ENCODE measurements around the gene GIMAP2.
"Not testable (repeated sequence)": the region's sequence is repeated elsewhere in the genome, so short reads cannot be mapped to it uniquely, and the experiment has no call there.

The GIMAP2 gene

DNA sequence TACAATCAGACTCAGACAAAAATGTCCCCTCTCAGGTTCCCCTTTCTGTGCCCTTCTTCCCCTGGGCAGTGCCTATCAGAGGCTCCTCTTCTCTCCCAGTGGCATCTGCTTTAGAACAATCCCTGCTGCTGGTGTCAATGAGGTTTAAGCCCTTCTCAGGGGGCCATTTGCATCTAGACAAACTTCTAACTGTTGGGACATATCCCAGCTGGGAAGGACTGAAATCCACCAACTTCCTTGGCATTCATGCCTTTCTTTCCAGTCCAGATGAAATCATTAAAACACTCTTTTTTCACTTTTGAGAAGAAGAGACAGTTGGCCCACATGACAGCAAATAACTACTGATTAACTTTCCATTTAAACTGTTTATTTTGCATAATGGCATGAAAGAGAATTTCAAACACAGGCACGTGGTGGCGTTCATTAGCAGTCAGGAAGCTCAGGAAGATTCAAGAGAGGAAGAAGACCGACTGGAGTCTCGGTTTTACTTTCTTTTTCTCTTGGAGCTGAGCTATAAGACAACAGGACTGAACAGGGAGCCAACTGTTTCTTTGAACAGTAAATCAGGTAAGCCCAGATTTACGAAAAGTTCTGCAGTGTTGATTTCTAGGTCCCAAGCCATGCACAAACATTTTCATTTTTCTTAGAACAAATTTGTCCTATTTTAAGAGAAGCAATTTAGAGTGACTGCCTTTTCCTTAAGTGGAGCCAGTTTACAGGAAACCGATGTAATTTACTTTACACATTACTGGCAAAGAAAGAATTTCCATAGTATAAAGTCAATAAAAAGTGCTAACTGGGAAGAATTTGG is at the start of gene GIMAP2:
Gene GIMAP2 (plus strand): TSS at position 488 of the 811 bp plus-strand sequence. CDS start 1,354 bp downstream, outside the sequence.
- no peak for DNase-seq (ENCODE audit: low read depth, low spot score)

- DNase-seq (ENCODE audit: low read depth, low spot score): no peak
These were observed 43.7 kb upstream of the GIMAP2 start for GRCh38 chr7:150641854-150642253.

DNA sequence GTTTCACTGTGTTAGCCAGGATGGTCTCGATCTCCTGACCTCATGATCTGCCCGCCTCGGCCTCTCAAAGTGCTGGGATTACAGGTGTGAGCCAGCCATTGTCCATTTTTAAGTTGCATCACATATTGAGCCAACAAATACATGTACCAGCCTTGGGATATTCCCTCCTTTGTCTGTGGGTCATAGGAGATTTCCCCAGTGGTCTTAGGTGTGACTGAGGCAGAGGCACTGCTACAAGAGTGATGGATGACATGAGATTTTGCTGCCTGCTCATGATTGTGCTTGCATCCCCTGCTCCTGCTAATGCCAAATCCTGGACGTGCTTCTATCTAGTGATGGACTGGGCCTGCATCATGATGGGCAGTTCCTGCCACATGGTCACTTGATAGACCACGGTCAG is 42.6 kb upstream of the GIMAP2 start:
- DNase-seq (ENCODE audit: low read depth, low spot score): no peak

- DNase-seq (ENCODE audit: low read depth, low spot score): no peak
These were observed 40.1 kb upstream of the GIMAP2 start for GRCh38 chr7:150645259-150646020.

- no peak for DNase-seq (ENCODE audit: low read depth, low spot score)
These were observed 37.0 kb upstream of the GIMAP2 start for GRCh38 chr7:150648353-150649079.

- no peak for DNase-seq (ENCODE audit: low read depth, low spot score)
These were observed 36.5 kb upstream of the GIMAP2 start for GRCh38 chr7:150649080-150649385.

- DNase-seq (ENCODE audit: low read depth, low spot score): no peak
These were observed 30.8 kb upstream of the GIMAP2 start for GRCh38 chr7:150654692-150655091.

DNA sequence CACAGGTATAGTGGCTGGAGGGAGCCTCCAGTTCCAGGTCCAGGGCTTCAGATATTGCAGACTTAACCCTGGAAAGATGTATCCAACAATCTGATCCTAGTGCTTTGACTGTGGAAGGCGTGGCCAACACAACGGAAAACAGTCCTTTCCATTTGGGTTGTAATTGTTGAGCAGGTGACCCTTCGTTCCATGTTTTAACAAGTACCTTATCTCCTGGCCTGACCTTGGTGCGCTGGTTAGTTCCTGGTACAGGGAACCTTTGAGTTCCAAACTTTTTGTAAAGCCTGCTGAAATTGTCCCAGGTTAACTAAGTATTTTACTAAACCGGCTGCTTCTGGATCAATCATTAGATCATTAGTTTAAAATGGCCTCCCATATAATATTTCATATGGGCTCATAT is 29.5 kb upstream of the GIMAP2 start:
- no peak for DNase-seq (ENCODE audit: low read depth, low spot score)

GRCh38 chr7:150657526-150657925 is 28.0 kb upstream of the GIMAP2 start:
- no peak for DNase-seq (ENCODE audit: low read depth, low spot score)

- DNase-seq (ENCODE audit: low read depth, low spot score): no peak
These were observed 24.4 kb upstream of the GIMAP2 start for GRCh38 chr7:150660939-150661613.

- DNase-seq (ENCODE audit: low read depth, low spot score): not testable (repeated sequence)
These were observed 22.7 kb upstream of the GIMAP2 start for GRCh38 chr7:150662821-150663220.

DNA sequence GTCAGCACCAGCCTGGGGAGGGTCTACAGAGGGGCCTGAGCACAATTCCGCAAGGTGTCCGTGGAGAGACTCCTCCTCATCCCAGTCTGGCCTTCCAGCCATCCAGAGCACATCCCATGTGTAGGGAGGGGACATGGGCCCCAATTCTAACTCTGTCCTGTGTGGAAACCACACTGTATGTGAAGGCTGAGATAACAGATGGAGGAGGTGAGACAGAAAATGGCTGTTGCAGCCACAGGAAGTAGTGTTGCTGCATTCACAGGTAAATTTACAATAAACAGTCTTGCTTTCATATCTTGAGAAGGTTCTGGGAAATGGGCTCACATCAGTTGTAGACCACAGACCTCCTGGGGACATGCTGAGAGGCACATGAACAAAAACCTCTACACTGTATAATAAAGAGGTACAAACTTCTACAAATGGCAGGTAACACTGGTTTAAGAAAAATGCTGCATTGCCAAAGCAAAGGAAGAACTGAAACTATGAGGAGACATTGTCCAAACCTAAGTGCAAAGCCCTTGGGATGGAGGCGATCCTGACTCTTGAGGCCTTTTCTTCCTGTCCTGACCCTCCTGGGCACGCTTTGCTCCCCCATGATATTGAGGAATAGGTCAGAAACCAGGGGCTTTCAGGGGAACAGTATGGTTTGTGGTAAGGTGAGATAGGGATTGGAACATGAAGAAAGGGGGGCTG is 21.6 kb upstream of the GIMAP2 start:
- no peak for DNase-seq (ENCODE audit: low read depth, low spot score)

- DNase-seq (ENCODE audit: low read depth, low spot score): no peak
These were observed 20.3 kb upstream of the GIMAP2 start for GRCh38 chr7:150665089-150665748.

- DNase-seq (ENCODE audit: low read depth, low spot score): no peak
These were observed 19.6 kb upstream of the GIMAP2 start for GRCh38 chr7:150665896-150666295.

- no peak for DNase-seq (ENCODE audit: low read depth, low spot score)
These were observed 19.1 kb upstream of the GIMAP2 start for GRCh38 chr7:150666412-150666811.

- DNase-seq (ENCODE audit: low read depth, low spot score): no peak
These were observed 17.0 kb upstream of the GIMAP2 start for GRCh38 chr7:150668472-150668911.

GRCh38 chr7:150668977-150669376 is 16.5 kb upstream of the GIMAP2 start:
- no peak for DNase-seq (ENCODE audit: low read depth, low spot score)

DNA sequence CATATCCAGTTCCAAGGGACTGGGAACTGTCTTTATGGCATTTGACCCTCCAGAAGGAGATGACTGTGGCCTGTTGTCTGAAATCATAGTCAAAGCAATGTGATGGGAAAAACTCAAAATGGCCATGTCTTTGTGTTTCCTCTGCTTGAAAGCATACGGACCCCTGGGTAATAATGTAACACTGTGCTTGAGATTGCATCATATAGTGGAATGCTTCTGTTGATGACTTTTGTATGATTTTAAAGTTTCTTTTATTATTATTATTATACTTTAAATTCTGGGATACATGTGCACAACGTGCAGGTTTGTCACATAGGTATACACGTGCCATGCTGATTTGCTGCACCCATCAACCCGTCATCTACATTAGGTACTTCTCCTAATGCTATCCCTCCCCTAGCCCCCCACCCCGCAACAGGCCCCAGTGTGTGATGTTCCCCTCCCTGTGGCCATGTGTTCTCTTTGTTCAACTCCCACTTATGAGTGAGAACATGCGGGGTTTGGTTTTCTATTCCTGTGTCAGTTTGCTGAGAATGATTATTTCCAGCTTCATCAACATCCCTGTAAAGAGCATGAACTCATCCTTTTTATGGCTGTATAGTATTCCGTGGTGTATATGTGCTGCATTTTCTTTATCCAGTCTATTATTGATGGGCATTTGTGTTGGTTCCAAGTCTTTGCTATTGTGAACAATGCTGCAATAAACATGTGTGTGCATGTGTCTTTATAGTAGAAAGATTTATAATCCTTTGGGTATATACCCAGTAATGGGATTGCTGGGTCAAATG is 13.5 kb upstream of the GIMAP2 start:
- DNase-seq (ENCODE audit: low read depth, low spot score): not testable (repeated sequence)

- DNase-seq (ENCODE audit: low read depth, low spot score): no peak
These were observed 9.8 kb upstream of the GIMAP2 start for GRCh38 chr7:150675714-150676113.

DNA sequence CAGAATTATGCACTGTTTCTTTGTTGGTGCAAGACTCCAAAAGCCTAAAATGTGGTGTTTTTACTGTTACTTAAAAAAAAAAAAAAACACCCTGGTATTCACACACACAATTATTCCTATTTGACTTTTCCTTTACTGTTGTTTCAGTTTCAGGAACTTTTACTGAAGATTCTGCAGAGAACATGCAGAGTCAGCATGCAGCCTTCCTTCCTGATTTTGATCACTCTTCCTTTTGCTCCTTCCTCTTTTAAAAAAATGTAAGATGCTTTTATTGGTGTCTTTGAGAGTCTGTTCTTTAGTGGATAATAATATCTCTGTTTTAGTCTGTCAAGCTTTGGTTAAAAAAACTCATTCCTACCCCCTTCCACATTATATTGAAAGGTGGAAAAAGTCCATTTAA is 9.2 kb upstream of the GIMAP2 start:
- not testable (repeated sequence) for DNase-seq (ENCODE audit: low read depth, low spot score)

All from ELF-1 (cell line).